Lower leg skin (tissue), 4 donors: ENCODE data around the gene NME1. TPM values are rescaled to one million over a fixed set of nuclear protein-coding genes. Genes with fewer than 3 reads are reported as not detected.
"Not testable (repeated sequence)": the region's sequence is repeated elsewhere in the genome, so short reads cannot be mapped to it uniquely, and the experiment has no call there.

ENCODE experiments used
- DNase-seq, 2 donors: peaks; one replicate each; pipeline ENCODE4 v3.0.0-alpha.2; 2019; ENCODE audit warnings: low spot score in 2 of 2
- H3K4me3 ChIP-seq: fragments of 200-600 bp; sonication (generic); 2 replicates; pipeline ENCODE4 v1.5.1; 2017; ENCODE audit warnings: mild to moderate bottlenecking, low read depth; ENCODE audit not compliant: poor library complexity, severe bottlenecking
- POLR2A ChIP-seq, 2 donors: fragments of 450-650 bp; IDR thresholded peaks; one replicate each; pipeline ENCODE4 v1.6.1; 2016 to 2017; ENCODE audit warnings: antibody characterized with exemption in 2 of 2, mild to moderate bottlenecking in 1 of 2, moderate library complexity in 1 of 2
- WGBS, 2 donors: methylation state at CpG; one replicate each; pipeline ENCODE4 v1.1.5; 2018; 5-methylcytosine and 5-hydroxymethylcytosine counted together
- intact Hi-C: fragments of 100-400 bp; cut with DNase I; formaldehyde crosslinking; loops from one replicate; pipeline ENCODE4 v1.15.0; 2023; ENCODE audit warnings: low total_unique reads
- total RNA-seq, 4 donors: library from RNA; depleted of rRNA; stranded (reverse); fragments of >200 nt; gene quantifications; one replicate each; pipeline ENCODE4 v1.1.0, GENCODE V29; 2016
- TF ChIP-seq, protein P1 (sequence below), 3 donors: fragments of 450-650 bp; IDR thresholded peaks; one replicate each; pipeline ENCODE4 v1.5.1; 2016; ENCODE audit warnings: antibody characterized with exemption in 3 of 3, mild to moderate bottlenecking in 3 of 3, moderate library complexity in 2 of 3

NME1 gene
- total RNA-seq, 4 donors from 2014 or later = 18.1 to 42.8 (median 27.0) TPM

DNA sequence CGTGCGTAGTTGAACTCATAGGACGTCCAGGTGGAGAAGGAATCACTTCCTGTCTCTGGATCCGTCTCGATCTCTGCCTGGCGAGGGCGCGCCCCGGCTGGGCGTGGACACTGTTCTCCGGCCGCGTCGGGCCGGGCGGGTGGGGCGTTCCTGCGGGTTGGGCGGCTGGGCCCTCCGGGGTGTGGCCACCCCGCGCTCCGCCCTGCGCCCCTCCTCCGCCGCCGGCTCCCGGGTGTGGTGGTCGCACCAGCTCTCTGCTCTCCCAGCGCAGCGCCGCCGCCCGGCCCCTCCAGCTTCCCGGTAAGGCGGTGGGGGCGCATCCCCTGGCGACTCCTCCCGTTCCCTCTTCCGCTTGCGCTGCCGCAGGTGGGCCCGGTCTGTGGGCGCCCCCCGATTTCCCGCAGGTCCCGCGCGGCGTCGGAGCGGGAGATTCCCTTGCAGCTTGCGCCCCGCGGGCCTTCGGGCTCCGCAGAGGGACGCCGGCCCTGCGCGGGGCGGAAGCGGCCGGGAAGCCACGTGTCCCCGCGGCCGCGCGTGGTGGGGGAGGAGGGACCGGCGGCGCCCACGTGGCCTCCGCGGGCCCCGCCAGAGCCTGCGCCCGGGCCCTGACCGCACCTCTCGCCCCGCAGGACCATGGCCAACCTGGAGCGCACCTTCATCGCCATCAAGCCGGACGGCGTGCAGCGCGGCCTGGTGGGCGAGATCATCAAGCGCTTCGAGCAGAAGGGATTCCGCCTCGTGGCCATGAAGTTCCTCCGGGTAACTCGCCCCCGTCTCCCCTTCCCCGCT, 13.0 kb downstream of the NME1 start, which contains the start of gene NME2:
Gene NME2 (plus strand): TSS at position 214 of the 789 bp plus-strand sequence. CDS start 420 bp downstream, at position 634.
- 0 to 1% methylated on average over 28 to 81 of the region's 98 CpGs for WGBS, 2 donors
- DNase-seq = peak; percentile 82 to 97
- TF ChIP-seq, protein P1, sequence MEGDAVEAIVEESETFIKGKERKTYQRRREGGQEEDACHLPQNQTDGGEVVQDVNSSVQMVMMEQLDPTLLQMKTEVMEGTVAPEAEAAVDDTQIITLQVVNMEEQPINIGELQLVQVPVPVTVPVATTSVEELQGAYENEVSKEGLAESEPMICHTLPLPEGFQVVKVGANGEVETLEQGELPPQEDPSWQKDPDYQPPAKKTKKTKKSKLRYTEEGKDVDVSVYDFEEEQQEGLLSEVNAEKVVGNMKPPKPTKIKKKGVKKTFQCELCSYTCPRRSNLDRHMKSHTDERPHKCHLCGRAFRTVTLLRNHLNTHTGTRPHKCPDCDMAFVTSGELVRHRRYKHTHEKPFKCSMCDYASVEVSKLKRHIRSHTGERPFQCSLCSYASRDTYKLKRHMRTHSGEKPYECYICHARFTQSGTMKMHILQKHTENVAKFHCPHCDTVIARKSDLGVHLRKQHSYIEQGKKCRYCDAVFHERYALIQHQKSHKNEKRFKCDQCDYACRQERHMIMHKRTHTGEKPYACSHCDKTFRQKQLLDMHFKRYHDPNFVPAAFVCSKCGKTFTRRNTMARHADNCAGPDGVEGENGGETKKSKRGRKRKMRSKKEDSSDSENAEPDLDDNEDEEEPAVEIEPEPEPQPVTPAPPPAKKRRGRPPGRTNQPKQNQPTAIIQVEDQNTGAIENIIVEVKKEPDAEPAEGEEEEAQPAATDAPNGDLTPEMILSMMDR (IDR thresholded peaks at IDR 0.05) = no peak
- TF ChIP-seq POLR2A (IDR thresholded peaks at IDR 0.05) = no peak
- peak within 1 kb of the TSS; percentile 69 for H3K4me3 ChIP-seq
- intact Hi-C loops = no loop called here

DNA sequence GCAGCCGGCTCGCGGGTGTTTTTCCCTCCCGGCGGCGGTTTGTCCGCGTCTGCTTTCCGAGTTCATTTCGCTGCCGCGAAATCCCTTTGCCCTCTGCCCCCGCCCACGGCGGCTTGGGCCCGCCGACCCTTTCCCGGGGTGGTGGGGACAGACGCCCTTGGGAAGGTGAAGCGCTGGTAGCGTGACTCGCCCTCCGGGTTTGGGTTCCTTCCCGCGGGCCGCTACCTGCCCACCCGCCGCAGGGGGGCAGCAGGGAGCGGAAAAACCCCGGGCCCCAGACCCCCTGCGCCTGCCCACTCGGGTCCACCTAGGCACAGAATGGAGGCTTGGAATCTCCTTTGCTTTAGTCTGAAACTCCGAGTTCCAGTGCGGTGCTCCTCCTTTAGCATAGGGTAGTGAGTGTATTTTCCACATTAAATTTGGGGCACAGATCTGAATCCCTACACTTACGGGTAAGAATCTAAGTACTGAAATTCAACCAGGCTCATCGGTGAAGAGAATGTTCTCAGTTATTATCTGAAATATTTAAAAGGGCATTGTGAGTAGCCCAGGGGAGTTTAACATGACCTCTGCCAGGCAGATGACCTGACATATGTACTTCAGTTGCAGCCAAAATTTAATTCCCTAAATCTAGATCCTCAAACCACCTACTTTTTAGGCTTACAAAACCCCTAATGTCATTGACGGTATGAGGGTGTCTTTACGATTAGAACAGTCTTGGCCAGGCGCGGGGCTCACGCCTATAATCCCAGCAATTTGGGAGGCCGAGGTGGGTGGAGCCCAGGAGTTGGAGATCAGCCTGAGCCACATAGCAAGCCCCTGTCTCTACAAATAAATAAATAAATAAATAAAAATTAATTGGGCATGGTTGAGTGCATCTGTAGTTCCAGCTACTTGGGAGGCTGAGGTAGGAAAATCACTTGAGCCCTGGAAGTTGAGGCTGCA, 13.9 kb downstream of the NME1 start:
- DNase-seq = peak in 1 of 2 donors; percentile 88
- intact Hi-C loops = no loop called here
- TF ChIP-seq, protein P1 (IDR thresholded peaks at IDR 0.05) = no peak
- TF ChIP-seq POLR2A (IDR thresholded peaks at IDR 0.05) = no peak
- peak overlapping the region; percentile 69 for H3K4me3 ChIP-seq
- WGBS, 2 donors = 14 to 15% methylated on average over 36 to 41 of the region's 42 CpGs

DNA sequence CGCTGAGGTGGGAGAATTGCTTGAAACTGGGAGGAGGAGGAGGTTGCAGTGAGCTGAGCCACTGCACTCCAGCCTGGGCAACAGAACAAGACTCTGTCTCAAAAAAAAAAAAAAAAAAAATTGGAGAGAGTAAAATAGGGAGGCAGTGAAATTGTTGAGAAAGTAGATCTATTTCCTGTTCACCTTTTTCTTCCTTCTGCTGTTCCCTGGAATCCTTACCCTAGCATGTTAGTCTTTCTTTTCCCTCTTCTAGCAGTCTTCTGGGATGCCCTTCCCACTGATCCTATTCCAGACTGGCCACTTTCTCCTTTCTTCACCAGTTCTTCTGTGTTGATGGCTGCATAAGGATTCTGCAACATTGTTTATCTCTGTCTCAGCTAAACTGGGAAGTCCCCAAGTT, 16.0 kb downstream of the NME1 start:
- intact Hi-C loops = no loop called here
- H3K4me3 ChIP-seq = no peak overlapping the region
- no peak for DNase-seq
- WGBS, 2 donors = 90 to 95% methylated on average over 1 of the region's 1 CpG
- TF ChIP-seq, protein P1 (IDR thresholded peaks at IDR 0.05) = no peak
- no peak for TF ChIP-seq POLR2A (IDR thresholded peaks at IDR 0.05)

DNA sequence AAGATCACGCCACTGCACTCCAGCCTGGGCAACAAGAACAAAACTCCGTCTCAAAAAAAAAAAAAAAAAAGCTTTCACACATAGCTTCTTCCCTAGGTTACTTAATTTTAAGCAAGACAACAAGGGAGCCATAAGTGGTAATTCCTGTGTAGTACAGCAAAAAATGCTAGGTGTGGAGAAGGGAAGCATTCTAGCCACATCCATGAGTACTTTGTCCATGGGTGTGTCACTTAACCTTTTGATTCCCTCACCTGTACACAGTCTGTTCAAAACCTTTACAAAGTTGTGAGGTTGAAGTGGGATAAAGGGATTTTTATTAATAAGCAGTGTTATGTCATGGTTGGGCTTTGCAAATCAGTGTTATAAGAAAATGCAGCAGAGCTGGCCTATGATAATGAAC, 17.4 kb downstream of the NME1 start:
- WGBS, 2 donors = 80 to 90% methylated on average over 2 of the region's 2 CpGs
- H3K4me3 ChIP-seq = no peak overlapping the region
- no peak for TF ChIP-seq POLR2A (IDR thresholded peaks at IDR 0.05)
- TF ChIP-seq, protein P1 (IDR thresholded peaks at IDR 0.05) = no peak
- DNase-seq = no peak
- intact Hi-C loops = no loop called here

DNA sequence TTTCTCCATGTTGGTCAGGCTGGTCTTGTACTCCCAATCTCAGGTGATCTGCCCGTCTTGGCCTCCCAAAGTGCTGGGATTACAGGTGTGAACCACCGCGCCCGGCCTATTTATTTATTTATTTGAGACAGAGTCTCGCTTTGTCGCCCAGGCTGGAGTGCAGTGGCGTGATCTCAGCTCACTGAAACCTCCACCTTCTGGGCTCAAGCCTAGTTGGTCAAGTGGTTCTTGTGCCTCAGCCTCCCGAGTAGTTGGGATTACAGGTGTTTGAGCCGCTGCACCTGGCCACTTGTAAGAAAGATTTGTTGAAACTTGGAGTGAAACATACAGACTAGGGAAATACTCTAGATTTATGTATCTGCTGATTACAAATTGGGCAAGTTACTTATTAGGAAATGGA, 18.7 kb downstream of the NME1 start:
- intact Hi-C loops, DNase-seq, H3K4me3 ChIP-seq: not testable (repeated sequence)
- 82 to 93% methylated on average over 9 of the region's 9 CpGs for WGBS, 2 donors

DNA sequence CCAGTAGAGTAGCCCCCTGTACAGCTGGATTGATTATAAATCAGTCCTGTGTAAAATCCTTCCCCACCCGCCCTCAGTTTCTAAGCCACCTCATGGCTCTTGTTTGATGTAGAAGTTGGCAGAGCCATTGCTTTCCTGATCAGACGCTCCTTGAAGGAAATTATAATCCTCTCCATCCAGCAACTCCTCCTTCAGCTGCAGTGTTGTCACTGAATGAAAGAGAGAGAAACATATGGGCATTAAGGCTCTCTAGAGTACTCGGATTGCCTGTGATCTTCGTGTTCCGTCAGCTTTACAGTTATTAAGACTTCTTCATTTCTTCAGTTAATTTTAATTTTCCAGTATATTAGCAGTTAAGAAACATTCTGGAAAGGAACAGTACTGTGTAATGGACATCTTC, 27.1 kb downstream of the NME1 start:
- 74 to 75% methylated on average over 5 of the region's 5 CpGs for WGBS, 2 donors
- TF ChIP-seq, protein P1 (IDR thresholded peaks at IDR 0.05) = no peak
- no peak for TF ChIP-seq POLR2A (IDR thresholded peaks at IDR 0.05)
- intact Hi-C loops = no loop called here

More for the DNA sequence above, 27.1 kb downstream of the NME1 start:
- DNase-seq = no peak
- no peak overlapping the region for H3K4me3 ChIP-seq
